Breast epithelium (tissue), 4 donors: Measurements from ENCODE around the gene NAA25. TPM values are rescaled to one million over a fixed set of nuclear protein-coding genes. Genes with fewer than 3 reads are reported as not detected.

ENCODE experiments used
- DNase-seq, 2 donors: peaks; one replicate each; pipeline ENCODE4 v3.0.0-alpha.2; 2019; ENCODE audit warnings: low spot score in 2 of 2
- H3K27ac ChIP-seq, 2 donors: fragments of 200-600 bp; sonication (generic) in 1 of 2; one replicate each; pipeline ENCODE4 v1.5.1; 2016 to 2019; ENCODE audit warnings: mild to moderate bottlenecking in 1 of 2
- H3K27me3 ChIP-seq, 2 donors: fragments of 200-600 bp; sonication (generic) in 1 of 2; one replicate each; pipeline versions ENCODE4 v1.5.1 to v1.6.0; 2017 to 2019; ENCODE audit warnings: control low read depth in 1 of 2, mild to moderate bottlenecking in 1 of 2
- H3K36me3 ChIP-seq: fragments of 200-600 bp; one replicate; pipeline ENCODE4 v1.5.1; 2019
- H3K4me1 ChIP-seq, 2 donors: fragments of 200-600 bp; sonication (generic); one replicate each; pipeline ENCODE4 v1.5.1; 2016 to 2019; ENCODE audit warnings: control low read depth in 1 of 2
- H3K4me3 ChIP-seq, 3 donors: fragments of 200-600 bp; sonication (generic); 1 replicate in 2 of 3; 2 replicates in 1 of 3; pipeline ENCODE4 v1.5.1; 2016 to 2019; ENCODE audit warnings: mild to moderate bottlenecking in 3 of 3, moderate library complexity in 2 of 3
- H3K9me3 ChIP-seq, 2 donors: fragments of 200-600 bp; sonication (generic) in 1 of 2; one replicate each; pipeline ENCODE4 v1.5.1; 2016 to 2019; ENCODE audit warnings: control low read depth in 1 of 2
- CTCF ChIP-seq, 3 donors: fragments of 450-650 bp; IDR thresholded peaks; one replicate each; pipeline ENCODE4 v1.5.1; 2016 to 2017; ENCODE audit warnings: antibody characterized with exemption in 3 of 3, mild to moderate bottlenecking in 3 of 3, moderate library complexity in 3 of 3
- POLR2A ChIP-seq: fragments of 450-650 bp; IDR thresholded peaks from one replicate; pipeline ENCODE4 v1.6.1; 2016; ENCODE audit warnings: antibody characterized with exemption, mild to moderate bottlenecking, moderate library complexity
- POLR2AphosphoS5 ChIP-seq, 3 donors: sonication (generic); formaldehyde crosslinking; IDR thresholded peaks; one replicate each; pipeline ENCODE4 v1.6.1; 2017; ENCODE audit warnings: antibody characterized with exemption in 3 of 3
- intact Hi-C: fragments of 100-400 bp; cut with DNase I; formaldehyde crosslinking; loops from one replicate; pipeline ENCODE4 v1.15.1; 2023; ENCODE audit warnings: low total_unique reads
- total RNA-seq, 3 donors: library from RNA; depleted of rRNA; stranded (reverse); fragments of >200 nt; gene quantifications; one replicate each; pipeline ENCODE4 v1.1.0, GENCODE V29; 2016

Gene NAA25
- total RNA-seq, 3 donors from 2014 or later: 16.8 to 48.3 (median 37.0) TPM

DNA sequence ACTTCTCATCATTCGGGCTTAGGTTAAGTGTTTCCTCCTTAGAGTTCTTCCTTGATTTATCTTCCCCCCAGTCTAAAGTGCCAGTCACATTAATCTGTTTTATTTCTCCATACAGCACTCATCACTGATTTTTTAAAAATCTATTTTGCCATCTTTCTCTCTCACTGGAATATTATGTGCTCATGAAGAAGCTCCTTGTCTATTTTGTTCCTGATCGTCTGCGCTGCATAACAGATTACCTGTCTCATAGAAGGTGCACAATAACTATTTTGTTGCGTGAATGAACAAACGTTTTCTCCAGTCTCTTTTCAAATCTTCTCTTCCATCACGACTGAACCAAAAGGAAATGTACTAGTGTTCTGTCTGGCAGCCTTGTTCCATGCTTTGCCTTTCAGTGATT lies 92.6 kb downstream of the NAA25 start:
- H3K27ac ChIP-seq: no peak overlapping the region
- no peaks in the 10 kb centered on the region for H3K27me3 ChIP-seq
- no peak for TF ChIP-seq POLR2A
- TF ChIP-seq POLR2AphosphoS5 (IDR thresholded peaks at IDR 0.05): no peak
- no peak for TF ChIP-seq CTCF (IDR thresholded peaks at IDR 0.05)
- no peak overlapping the region for H3K4me3 ChIP-seq
- H3K9me3 ChIP-seq: no peaks in the 10 kb centered on the region
- no peaks in the 10 kb centered on the region for H3K36me3 ChIP-seq
- intact Hi-C loops: no loop called here
- DNase-seq: no peak
- peaks cover 6 to 11% of the 10 kb centered on the region in 2 donors for H3K4me1 ChIP-seq

- intact Hi-C loops: no loop called here
- peak in 1 of 3 donors; percentile 9 for TF ChIP-seq CTCF (IDR thresholded peaks at IDR 0.05)
- no peak for TF ChIP-seq POLR2A
- Histone ChIP-seq H3K36me3 (no peaks in the 10 kb centered on the region), H3K27ac (peak overlapping the region; percentile 97 to 99), H3K9me3 (no peaks in the 10 kb centered on the region), H3K4me3 (peak overlapping the region; percentile 94 to 99 (median 97)), H3K4me1 (peaks cover 6 to 11% of the 10 kb centered on the region in 2 donors), H3K27me3 (no peaks in the 10 kb centered on the region)
- peak; percentile 45 to 59 for DNase-seq
Measured at GRCh38 chr12:112013601-112014402, 94.8 kb downstream of the NAA25 start.

- peak; percentile 99 to 100 for DNase-seq
- Histone ChIP-seq H3K9me3 (no peaks in the 10 kb centered on the region), H3K4me1 (peaks cover 6 to 11% of the 10 kb centered on the region in 2 donors), H3K4me3 (peak within 1 kb of the TSS; percentile 94 to 99 (median 97)), H3K27me3 (no peaks in the 10 kb centered on the region), H3K36me3 (no peaks in the 10 kb centered on the region), H3K27ac (peak within 1 kb of the TSS; percentile 97 to 99)
- intact Hi-C loops: no loop called here
- TF ChIP-seq POLR2A (peak; percentile 98), CTCF (IDR thresholded peaks at IDR 0.05) (peak; percentile 73 to 85 (median 75)), POLR2AphosphoS5 (IDR thresholded peaks at IDR 0.05) (peak; percentile 95 to 100 (median 99))
Measured at GRCh38 chr12:112012775-112013600, 95.6 kb downstream of the NAA25 start, which contains the start of the genes ERP29 and TMEM116. TSS of gene ERP29 (plus strand) at chr12:112013426. CDS start at chr12:112013466, 40 bp downstream. TSS of gene TMEM116 (minus strand) at chr12:112013165. CDS start at chr12:112005270, 7,895 bp downstream.

GRCh38 chr12:112011685-112012084 lies 96.9 kb downstream of the NAA25 start:
- H3K36me3 ChIP-seq: no peaks in the 10 kb centered on the region
- no peaks in the 10 kb centered on the region for H3K27me3 ChIP-seq
- no peak for TF ChIP-seq POLR2AphosphoS5 (IDR thresholded peaks at IDR 0.05)
- no peak for TF ChIP-seq CTCF (IDR thresholded peaks at IDR 0.05)
- TF ChIP-seq POLR2A: no peak
- H3K9me3 ChIP-seq: no peaks in the 10 kb centered on the region
- H3K4me3 ChIP-seq: peak overlapping the region; percentile 94 to 99 (median 97)
- H3K4me1 ChIP-seq: peaks cover 6 to 19% of the 10 kb centered on the region in 2 donors
- no peak for DNase-seq
- intact Hi-C loops: no loop called here
- H3K27ac ChIP-seq: peak overlapping the region; percentile 97 to 99
